M059J (cell line): Measurements from ENCODE around the gene MIA3. TPM values are rescaled to one million over a fixed set of nuclear protein-coding genes. Genes with fewer than 3 reads are reported as not detected.
"Not testable (repeated sequence)": the region's sequence is repeated elsewhere in the genome, so short reads cannot be mapped to it uniquely, and the experiment has no call there.

Experiments
- DNase-seq: peaks from one replicate; pipeline ENCODE4 v3.0.0-alpha.2; 2012; ENCODE audit warnings: low read depth
- total RNA-seq: library from RNA; depleted of rRNA; stranded (reverse); fragments of >200 nt; shearing (Covaris generic); gene quantifications from 2 replicates; pipeline ENCODE4 v1.2.3, GENCODE V29; 2014

MIA3 gene
- total RNA-seq, 1 experiment from 2014 or later, result 53.7 TPM

- no peak for DNase-seq
Observed at GRCh38 chr1:222663431-222663934, 45.6 kb downstream of the MIA3 start.

DNA sequence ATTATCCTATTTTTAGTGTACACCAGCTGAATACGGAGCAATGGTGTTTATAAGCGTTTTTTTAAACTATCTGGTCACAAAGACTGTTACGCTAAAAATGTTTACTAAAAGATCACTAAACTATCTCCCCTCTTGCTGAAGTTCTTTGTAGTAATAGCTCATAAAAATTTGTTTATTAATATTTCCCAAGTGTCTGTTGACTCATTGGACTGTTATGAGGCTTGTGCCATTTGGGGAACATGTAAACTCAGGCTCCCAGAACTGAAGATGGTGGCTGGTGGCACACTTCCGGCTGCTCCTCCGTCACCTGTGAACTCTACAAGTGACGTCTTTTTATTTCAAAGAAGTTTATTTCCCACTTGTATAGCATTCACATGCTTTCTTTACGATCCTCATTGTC lies 48.1 kb downstream of the MIA3 start:
- peak; percentile 14 for DNase-seq

GRCh38 chr1:222668184-222668583 lies 50.3 kb downstream of the MIA3 start:
- DNase-seq, result not testable (repeated sequence)

- DNase-seq, result not testable (repeated sequence)
Observed at GRCh38 chr1:222669107-222669506, 51.2 kb downstream of the MIA3 start.

DNA sequence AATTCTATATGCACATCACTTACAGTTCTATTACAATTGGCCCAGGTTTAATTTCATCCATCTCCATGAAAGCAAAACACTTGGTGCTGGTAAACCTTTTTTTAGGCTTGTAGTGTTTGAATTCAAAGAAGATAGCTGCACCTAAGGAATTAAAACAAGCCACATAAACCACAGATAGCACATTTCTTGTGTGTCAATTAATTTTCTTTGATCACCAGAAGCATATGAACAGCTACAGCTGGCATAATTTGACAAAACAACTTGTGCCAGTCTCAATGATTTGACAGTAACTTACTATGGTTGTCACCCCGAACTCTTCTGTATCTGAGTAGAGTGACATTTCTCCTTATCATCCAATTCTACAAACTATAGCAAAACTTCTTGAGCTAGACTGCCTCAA lies 52.2 kb downstream of the MIA3 start:
- DNase-seq, result no peak

- DNase-seq, result no peak
Observed at GRCh38 chr1:222680080-222680479, 62.2 kb downstream of the MIA3 start.

GRCh38 chr1:222691016-222691415 lies 73.1 kb downstream of the MIA3 start:
- DNase-seq, result no peak

- DNase-seq, result no peak
Observed at GRCh38 chr1:222694927-222695326, 77.0 kb downstream of the MIA3 start.

DNA sequence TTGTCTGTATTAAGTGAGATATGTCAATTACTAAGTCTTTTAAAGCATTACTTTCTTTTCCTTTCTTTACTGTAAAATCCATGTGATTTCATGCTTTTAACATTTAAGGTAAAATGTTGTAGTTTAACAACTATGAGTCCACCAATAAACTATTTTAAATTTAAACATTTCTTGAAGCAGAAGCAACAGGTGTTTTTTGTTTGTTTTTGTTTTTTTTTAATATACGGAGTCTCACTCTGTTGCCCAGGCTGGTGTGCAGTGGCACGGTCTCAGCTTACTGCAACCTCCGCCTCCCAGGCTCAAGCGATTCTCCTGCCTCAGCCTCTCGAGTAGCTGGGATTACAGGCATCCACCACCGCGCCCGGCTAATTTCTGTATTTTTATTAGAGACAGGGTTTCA lies 78.8 kb downstream of the MIA3 start:
- no peak for DNase-seq

GRCh38 chr1:222697203-222697602 lies 79.3 kb downstream of the MIA3 start:
- DNase-seq, result no peak

DNA sequence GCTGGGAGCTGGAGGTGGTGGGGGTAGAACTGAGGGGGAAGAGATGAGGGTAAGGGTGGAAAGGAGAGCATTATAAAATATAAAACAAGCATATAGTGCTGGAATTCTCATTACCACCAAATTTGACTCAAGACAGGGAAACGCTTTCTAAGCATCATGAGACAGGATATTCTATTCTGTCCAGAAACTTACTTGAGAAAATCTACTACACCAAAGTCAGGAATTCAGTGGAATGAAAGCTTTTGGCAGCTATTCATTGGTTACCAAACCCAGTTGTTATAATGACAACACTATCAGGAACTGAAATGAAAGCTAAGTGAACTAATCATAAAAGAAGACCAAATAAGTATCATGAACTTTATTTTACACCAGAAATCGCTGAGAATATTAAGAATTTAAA lies 79.9 kb downstream of the MIA3 start:
- DNase-seq, result no peak

DNA sequence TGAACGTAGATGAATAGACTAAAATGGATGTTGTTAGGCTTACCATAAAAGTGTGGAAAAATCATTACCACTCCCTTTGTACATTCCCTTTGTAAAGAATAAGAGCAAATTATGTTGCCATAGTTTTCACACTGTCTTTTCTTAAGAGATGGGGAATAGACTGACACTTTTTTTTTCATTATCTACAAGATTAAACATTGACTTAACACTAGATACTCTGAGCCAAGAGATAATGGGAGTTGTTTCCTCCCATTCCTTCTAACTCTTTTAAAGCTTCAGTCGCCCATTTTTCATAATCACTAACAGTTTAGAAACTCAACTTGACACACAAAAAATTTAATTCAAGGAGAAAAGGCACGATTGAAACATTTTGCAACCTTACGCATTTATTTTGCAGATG lies 84.3 kb downstream of the MIA3 start:
- DNase-seq, result no peak

DNA sequence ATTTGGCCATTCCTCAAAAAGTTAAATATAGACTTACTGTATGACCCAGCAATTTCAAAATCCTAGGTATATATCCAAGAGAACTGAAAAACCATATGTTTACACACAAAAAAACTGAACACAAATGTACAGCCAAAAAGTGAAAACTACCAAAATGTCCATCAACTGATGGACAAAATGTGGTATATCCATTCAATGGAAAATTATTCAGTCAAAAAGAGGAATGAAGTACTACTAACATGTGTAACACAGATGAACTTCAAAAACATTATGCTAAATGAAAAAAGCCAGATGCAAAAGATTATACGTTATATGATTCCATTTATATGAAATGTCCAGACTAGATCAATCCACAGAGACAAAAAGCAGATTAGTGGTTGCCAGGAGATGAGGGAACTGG lies 86.4 kb downstream of the MIA3 start:
- no peak for DNase-seq

GRCh38 chr1:222706815-222707214 lies 88.9 kb downstream of the MIA3 start:
- DNase-seq, result no peak

- no peak for DNase-seq
Observed at GRCh38 chr1:222709700-222710153, 91.8 kb downstream of the MIA3 start.

DNA sequence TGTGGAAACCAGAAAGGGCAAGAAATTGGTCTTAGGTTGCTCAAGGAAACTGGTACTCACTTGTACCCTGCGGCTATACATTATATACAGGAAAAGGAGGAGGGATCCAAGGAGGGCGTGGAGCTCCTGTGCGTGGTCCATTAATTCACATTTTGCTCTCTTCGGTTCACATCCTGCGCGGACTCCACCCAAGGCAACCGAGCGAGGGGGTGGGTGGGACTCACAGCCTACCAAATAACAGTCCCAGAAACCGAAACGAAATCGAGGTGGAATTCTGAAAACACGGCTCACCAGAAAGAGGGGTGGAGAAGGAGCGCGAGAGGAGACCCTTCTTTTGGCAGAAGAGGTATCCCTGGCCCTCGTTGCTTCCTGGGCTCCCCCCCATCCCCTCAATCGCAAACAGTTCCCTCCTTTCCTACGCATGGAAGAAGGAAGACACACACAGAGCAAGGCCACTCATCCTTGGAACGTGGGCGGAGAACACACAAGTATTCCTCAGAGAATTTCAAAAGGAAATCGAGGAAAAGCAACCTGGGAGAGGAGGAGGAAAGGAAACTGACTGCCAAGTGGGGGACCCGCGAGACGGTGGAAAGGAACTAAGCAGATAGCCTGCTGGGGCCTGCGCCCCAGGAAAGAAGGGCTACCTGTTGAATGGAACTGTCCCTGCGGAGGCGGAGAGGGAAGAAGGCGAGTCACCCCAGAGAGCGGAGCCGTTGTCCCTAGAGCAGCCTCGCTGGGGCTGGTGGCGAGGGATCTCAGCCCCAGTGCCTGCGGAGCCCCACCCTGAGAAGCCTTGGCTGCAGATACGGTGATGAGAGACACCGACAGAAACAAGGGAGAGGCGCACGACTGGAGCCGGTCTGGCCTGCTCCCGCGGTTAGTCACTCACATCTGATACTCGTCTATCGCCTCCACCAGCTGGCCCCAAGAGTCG lies 93.7 kb downstream of the MIA3 start:
- peak; percentile 78 for DNase-seq

DNA sequence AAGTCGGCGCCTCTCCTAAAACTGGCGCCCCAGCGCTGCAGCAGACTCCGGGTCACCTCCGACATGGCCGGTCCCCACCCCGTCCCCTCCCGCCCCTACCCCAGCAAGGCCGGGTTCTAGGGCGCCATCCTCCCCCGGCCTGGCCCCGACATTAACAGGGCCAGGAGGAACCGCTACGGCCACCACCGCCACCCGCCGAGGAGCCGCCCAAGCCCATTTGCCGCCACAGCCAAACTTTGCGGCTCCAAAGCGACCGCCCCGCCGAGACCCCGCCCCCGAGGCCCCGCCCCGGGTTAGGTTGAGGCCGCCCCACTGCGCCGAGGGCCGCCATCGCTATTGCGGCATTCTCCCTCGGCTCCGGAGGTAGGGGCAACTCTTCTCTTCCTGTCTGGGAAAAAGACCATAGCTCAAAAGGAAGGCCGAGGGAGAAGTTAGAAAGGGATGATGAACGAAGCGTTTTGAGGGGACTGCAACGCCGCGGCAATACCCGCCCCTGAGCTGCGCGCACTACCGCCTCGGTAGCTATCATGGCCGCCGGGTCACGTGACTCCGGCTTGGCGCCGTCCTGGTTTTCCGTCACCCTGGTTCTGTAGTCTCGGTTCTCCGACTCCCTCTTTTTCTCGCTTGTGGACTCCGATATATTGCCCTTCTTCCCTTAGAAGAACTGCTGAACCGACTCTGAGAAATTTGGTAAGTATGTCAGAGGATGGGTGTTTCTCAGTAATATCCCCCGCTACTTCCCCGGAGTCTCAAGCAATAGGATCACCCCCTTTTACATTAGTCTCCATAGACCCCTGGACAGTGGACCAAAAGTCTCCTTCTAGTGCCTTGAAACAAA lies 94.6 kb downstream of the MIA3 start, which contains the start of the genes AIDA and BROX:
AIDA (minus strand) TSS at position 239 of the 838 bp plus-strand sequence; CDS start at position 65, 174 bp downstream.
BROX (plus strand) TSS at position 312 of the 838 bp plus-strand sequence. CDS start 3,136 bp downstream, outside the sequence.
- DNase-seq, result peak; percentile 83

DNA sequence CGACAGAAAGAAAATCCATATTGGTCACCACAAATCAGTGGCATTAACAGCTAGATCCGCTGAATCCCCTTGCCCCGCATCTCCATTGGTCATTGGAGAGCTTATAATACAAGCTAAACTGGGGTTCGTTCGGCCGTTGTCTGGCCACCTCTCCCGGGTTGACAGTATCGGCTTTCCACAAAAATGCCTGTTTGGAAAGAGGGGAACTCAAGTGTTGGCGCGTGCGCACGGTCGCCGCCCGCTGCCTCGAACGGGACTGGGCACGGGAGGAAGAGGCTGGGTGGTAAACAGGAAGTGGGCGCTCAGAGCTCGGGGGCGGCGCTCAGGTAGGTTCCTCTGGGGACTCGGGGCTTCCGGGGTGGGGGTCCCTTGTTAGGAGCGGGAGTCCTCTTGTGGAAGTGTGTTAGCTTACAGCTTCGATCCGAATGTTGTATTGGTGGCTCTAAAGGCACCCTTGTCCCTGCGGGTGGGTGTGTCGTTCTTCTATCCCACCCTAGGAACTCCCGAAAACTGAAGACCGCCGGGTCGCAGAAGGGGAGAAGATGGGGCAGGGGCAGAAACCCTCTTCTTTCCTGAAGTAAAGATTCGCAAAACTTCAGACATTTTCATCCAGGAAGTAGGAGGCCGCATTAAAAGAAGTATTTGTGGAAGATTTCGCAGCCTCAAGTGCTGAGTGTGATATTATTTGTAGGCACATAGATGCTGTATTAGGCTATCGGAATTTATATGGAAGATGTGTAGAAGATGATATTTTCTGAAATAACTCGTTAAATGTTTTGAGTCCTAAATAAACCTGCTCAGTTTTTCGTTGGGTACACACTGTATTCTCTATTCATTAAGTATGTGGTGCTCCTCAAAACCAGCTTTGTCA lies 95.4 kb downstream of the MIA3 start:
- DNase-seq, result peak; percentile 97

DNA sequence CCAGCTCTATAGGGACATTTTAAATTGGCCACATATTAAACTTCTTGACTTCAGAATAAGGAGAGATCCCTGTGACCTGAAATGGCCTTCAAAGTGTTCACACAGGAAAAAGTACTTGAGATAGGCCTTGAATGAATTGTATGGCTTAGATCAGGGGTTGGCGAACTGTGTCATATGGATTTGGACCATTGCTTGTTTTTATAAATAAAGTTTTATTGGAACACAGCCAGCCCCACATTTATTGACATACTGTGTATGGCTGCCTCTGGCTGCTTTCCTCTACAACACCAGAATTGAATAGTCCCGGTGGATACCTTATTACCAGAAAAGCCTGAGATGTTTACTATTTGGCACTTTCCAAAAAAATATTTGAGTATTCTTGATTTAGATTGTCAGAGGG lies 98.5 kb downstream of the MIA3 start:
- no peak for DNase-seq
